HEK293T (cell line): ENCODE results near the gene MROH9.

ENCODE experiments used
- BHLHE40 ChIP-seq: fragments of 450-650 bp; IDR thresholded peaks from 2 replicates; pipeline ENCODE4 v1.6.1; 2016; ENCODE audit warnings: mild to moderate bottlenecking, moderate library complexity, borderline replicate concordance
- ELF4 ChIP-seq: fragments of 450-650 bp; IDR thresholded peaks from 2 replicates; pipeline ENCODE4 v1.6.1; 2017; ENCODE audit warnings: antibody characterized with exemption
- FOXK2 ChIP-seq: fragments of 450-650 bp; IDR thresholded peaks from 2 replicates; pipeline ENCODE4 v1.6.1; 2016; ENCODE audit warnings: mild to moderate bottlenecking
- FOXM1 ChIP-seq: fragments of 450-650 bp; IDR thresholded peaks from 2 replicates; pipeline ENCODE4 v1.6.1; 2017; ENCODE audit warnings: mild to moderate bottlenecking, borderline replicate concordance
- PKNOX1 ChIP-seq: fragments of 450-650 bp; IDR thresholded peaks from 2 replicates; pipeline ENCODE4 v1.6.1; 2016
- SP1 ChIP-seq: fragments of 450-650 bp; IDR thresholded peaks from 2 replicates; pipeline ENCODE4 v1.6.1; 2017
- SUZ12 ChIP-seq: fragments of 450-650 bp; IDR thresholded peaks from 2 replicates; pipeline ENCODE4 v1.6.1; 2016; ENCODE audit warnings: mild to moderate bottlenecking
- ZNF384 ChIP-seq: fragments of 450-650 bp; IDR thresholded peaks from 2 replicates; pipeline ENCODE4 v1.6.1; 2016

- TF ChIP-seq FOXK2 (no peak), SP1 (no peak), FOXM1 (no peak), BHLHE40 (no peak), SUZ12 (no peak), ZNF384 (no peak), PKNOX1 (no peak), ELF4 (no peak)
Measured at GRCh38 chr1:170935231-170935630, at the start of gene MROH9.
